ENCODE measurements around the gene MLN.

MLN gene

DNA sequence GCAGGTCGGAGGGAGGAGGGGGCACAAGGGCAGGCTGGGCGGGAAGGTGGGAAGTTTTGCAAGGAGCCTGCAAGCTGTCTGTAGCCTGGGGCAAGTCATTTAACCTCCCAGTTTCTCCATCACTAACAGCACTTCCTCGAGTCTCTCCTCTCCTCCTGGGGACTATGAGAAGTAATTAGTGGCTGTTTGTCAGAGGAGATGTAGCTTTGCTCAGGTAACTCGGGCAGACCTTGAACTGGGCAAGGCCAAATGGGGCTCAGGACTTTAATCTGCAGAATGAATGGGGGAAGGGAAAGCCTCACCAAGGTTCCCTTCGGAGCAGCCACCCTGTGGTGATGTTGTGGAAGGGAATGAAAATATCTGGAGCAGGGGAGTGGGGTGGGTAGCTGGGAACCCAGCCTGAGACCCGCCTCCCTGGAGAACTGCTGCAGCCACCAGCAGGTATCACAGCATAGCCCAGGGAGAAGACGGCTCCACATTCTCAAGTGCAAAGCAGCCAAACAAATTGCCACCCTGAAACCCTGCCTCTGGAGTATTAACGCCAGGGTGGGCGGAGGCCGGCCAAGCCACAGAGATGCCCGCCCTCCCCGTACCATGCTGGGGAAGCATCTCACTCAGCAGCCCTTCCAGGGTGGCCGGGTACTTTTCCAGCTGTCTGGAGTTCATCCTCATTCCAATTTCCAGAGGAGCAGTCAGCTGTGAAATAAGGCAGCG is 8.7 kb downstream of the MLN start:
- H3K4me3 ChIP-seq (ENCODE audit: low read depth, low read length): no peak overlapping the region
- DNase-seq (ENCODE audit: low read depth): no peak

DNA sequence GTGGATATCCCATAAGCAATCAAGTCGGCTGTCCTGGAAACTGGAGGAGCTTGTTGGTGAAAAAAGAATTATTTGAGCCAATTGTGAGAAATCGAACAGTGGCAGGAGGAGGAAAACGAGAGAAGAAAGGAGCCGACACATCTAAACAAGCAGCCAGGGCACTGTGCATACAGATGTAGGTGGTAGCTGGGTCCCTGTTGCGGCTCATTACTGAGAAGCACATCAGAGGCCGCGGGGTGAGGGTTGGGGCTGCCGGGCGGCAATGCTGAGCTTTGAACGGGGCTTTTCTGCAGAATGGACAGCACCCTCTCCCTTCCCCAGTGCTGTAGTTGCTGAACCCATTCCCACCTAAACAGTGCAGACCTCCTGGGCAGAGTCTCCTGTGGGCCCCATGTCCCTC is 10.8 kb downstream of the MLN start:
- no peak overlapping the region for H3K4me3 ChIP-seq (ENCODE audit: low read depth, low read length)
- DNase-seq (ENCODE audit: low read depth): no peak

DNA sequence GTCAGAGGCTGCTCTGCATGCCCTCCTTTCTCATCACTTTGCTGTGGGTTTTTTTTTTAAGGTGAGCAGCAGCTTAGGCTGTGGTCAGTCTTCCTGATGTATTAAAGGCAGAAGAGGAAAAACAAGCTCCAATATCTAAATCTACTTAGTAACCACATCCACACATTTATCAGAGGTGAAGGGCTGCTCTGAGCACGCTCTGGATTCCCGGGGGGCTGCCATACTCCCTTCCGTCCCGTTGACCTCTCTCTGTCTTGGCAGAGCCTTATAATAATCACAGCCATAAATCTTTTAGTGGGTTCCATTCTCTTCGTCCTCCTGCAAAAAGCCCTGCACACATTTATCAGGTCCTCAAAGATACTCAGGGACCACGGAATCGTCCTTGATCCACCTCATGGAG is 12.2 kb downstream of the MLN start:
- no peak for DNase-seq (ENCODE audit: low read depth)
- no peak overlapping the region for H3K4me3 ChIP-seq (ENCODE audit: low read depth, low read length)

DNA sequence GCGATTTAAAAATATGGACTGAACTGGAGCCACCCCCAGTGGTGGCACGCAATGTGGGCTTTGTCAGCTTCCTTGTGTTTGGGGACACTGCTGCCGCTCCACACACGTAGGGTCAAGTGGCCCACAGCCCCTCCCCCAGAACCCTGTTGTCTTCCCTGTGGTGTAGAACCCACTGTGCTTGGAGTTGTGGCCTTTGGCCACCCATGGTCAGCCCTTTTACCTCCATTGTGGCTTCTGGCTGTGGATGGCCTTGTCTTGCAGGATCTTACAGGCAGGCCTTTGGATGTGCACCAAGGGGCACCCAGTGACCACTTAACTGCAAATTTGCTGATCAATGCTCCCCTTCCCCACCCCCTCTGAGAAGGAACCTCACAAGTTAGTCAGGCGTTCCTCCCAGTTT is 12.9 kb downstream of the MLN start:
- DNase-seq (ENCODE audit: low read depth): no peak
- H3K4me3 ChIP-seq (ENCODE audit: low read depth, low read length): no peak overlapping the region

DNA sequence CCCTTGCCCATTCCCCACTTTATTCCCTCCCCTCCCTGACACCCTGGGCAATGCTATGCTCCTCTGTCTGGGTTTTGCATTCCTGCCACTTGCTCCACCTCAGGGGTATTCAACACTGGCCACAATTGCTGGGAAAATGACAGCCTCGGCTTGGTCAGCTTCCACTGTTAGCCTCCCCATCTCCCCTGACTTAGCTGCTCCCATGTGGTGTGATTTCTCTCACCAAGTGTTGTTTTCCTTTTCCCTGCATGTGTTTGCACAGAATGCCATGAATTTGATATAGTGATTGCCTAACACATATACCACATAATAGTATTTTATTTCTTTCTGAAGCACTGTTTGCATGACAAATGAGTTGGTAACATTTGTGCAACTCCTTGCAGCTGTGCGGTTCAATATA is 13.4 kb downstream of the MLN start:
- no peak for DNase-seq (ENCODE audit: low read depth)
- H3K4me3 ChIP-seq (ENCODE audit: low read depth, low read length): no peak overlapping the region

DNA sequence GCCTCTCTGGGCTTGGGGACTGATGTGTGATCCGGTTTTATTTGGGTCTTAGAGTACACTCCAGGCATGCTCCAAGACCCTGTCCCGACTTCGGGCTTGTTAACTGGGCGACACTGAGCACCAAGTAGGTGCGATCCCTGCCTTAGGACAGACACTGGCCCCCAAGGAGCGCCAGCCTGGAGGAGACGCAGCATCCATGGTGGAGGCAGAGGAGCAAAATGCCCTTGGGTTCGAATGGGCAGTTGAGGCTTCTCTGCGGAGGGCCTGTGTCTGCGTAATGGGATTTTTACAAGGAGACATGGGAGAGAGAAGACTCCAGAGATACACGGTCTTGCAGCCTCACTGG is 14.3 kb downstream of the MLN start:
- no peak for DNase-seq (ENCODE audit: low read depth)
- peak overlapping the region; percentile 65 for H3K4me3 ChIP-seq (ENCODE audit: low read depth, low read length)

DNA sequence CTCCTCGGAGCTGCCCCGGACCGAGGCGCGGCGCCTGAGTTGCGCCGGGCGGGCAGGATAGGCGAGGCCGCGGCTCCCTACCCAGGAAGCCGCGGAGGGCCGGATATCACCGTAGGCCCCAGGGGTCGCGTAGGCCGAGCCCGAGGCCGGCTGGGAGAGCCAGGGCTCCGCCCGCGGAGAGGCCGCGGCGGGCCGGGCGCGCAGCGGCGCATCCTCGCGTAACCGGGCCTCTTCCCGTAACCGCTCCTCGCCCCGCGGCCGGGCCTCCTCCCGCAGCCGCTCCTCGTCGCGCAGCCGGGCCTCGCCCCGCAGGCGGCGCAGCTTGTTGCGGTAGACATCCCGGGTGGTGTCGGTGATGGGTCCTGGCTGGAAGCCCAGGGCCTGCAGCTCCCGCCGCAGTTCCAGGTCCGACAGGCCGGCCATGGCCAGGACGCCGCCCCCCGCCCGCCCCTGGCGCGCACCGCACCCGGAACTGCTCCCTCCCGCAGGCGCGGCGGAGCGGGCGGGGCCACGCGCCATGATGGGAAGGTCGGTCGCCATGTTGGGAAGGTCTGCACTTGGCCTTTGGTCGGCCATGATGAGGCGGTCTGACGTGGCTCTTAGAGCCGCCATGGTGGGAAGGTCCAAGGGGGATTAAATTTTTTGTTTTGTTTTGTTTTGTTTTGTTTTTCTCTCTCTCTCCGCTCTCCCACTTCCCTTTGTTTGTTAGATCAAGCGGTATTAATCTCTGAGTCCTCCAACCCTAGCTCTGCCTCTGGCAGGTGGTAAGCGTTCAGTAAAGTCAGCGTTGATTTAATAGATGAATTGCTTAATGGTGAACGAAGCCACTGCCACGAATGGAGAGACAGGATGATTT is 14.9 kb downstream of the MLN start, which contains the start of gene LEMD2:
Gene LEMD2, minus strand, starts transcription at position 437 of the 856 bp plus-strand sequence. Its CDS starts 14 bp downstream, at position 423.
- peak; percentile 84 for DNase-seq (ENCODE audit: low read depth)
- peak within 1 kb of the TSS; percentile 65 for H3K4me3 ChIP-seq (ENCODE audit: low read depth, low read length)

DNA sequence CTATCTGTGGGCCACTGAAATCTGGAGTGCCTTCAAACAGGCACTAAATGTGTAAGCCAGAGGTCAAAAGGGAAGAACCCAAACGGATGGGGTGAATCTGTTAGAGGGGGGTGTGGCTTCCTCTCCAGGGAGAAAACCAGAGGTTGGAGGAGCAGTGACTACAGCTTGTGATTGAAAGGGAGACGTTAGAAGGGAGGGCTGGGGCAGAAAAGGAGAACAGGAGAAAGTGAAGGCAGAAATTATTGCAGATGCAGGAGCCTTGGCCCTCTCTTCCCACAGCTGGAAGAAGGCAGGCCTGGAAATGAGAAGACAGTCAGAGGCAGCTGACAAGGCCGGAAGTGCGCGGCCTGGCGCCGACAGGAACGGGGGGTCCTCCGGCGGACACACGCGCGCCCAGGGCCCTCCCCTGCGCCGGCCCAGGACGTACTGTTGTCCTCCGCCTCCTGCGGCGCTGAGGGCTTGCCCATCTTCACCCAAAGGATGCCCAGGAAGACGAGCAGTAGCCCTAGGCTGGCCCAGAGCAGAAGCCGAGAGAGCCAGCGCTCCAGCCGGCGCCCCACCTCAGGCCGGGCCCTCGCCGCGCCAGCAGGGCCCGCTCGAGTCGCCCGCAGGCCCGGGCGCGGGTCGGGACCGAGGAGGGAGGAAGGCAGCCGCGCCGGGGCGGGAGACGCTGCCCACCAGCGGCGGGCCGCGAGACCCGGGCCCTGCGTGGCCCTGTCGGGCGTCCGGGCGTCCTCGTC is 15.7 kb downstream of the MLN start:
- peak; percentile 56 for DNase-seq (ENCODE audit: low read depth)
- H3K4me3 ChIP-seq (ENCODE audit: low read depth, low read length): peak overlapping the region; percentile 65

DNA sequence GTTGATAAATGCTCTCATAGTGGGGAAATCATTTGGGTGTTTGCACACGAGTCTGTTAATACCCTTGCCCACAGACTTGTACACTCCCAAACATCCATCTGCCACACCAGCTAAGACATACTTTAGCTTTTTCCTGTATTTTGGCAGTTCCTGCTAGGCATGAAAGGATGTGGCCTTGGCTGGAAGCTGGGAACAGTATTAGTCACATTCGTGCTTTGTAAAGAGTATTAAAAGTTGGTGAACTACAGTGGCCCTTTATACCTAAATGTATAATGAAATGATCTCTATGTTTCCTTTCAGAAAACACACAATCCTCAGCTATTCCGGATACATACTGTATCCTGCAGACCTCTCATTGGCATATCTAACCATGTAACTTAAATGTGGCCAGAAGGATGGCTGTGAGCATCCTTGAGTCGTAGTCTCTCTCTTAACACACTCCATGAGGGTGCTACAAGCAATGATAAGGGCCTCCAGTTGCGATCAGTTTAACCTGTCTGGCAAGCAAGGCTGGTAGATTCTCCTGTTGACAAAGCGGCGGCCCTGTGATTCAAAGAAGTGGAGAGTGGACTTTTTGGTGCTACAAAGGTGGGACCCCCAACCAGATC is 16.4 kb downstream of the MLN start:
- no peak for DNase-seq (ENCODE audit: low read depth)
- peak overlapping the region; percentile 65 for H3K4me3 ChIP-seq (ENCODE audit: low read depth, low read length)

DNA sequence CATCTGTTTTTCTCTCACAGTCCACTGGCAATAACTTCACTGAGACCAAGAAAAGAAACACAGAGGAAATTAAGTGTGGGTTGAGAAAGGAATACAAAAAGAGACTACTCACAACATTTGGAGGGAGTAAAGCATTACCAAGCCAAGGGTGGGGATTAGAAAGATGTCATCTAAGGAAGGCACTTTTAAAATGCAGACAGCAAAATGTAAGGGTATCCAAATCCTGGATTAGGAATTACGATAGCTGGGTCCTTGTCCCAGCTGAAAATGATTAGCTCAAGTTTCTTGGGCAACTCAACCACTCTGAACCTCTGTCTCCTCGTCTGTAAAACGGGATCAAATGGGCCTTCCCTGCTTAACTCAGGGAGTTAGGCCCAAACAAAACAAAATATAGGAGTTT is 17.1 kb downstream of the MLN start:
- no peak overlapping the region for H3K4me3 ChIP-seq (ENCODE audit: low read depth, low read length)
- DNase-seq (ENCODE audit: low read depth): no peak

DNA sequence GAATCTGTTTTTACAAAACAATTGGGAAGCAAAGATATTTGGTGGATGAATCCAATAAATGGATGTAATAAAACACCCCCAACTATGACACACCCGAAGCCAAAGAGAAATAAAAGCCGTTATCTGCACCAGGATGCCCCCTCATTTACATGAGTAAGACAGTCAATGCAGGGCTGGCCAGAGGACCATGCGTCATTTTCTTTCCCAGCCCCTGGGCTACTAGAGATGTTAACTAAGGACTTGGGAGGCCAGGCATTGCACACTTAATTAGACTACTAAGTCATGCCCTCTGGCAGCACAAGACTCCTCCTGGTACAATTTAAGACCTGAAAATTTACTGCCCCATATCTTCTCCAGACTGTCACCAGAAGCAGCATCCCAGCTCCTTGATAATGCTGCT is 18.0 kb downstream of the MLN start:
- no peak for DNase-seq (ENCODE audit: low read depth)
- H3K4me3 ChIP-seq (ENCODE audit: low read depth, low read length): no peak overlapping the region

DNA sequence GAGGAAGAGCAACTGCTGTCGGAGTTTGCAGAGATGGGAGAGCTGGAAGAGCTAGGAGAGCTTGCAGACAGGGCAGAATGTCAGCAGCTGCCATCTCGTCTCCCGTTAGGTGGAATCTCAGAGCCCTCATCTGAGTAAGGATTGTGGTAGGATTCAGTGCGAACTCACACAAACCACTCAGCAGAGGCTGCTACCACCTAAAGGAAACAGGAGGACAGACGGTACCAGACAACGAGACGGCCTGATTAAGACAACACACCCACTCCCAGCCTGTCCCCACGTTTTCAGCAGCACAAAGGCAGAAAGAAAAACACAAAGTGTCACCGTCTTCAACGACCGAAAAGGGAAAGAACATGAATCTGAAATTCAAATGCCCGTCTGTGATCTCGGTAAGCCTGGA is 19.0 kb downstream of the MLN start:
- no peak overlapping the region for H3K4me3 ChIP-seq (ENCODE audit: low read depth, low read length)
- DNase-seq (ENCODE audit: low read depth): no peak

DNA sequence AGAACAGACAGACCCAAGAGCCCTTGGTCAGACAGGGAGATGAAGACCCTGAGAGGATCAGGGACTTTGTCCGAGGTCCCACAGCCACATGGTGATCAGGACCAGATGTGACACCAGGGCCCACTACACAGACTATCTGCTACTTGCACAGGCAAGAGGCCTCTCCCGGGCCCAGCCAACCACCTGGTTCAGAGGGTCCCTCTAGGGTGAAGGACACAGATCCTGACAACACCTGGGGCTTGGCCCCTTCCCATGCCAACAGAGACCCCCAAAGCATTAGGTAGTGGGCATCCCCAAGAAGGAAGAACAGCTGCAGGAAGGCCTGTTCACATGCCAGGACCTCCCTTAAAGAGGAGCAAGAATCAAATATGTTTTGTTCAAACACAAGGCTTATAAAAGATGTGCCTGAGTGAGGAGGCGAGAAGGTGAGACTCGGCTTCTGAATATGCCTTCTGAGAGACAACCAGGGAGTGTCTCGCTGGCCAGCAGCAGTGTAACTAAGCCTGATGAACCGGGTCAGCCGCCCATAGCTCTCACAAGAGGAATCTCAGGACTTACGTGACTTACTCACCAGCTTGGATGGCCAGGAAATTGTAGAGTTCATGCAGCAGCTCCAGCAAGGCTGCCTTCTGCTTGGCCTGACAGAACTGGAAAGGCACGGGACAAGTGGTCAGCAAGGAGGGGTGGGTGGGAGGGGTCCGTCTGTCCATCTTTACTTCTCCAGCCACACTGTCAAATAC is 19.9 kb downstream of the MLN start:
- H3K4me3 ChIP-seq (ENCODE audit: low read depth, low read length): no peak overlapping the region
- no peak for DNase-seq (ENCODE audit: low read depth)

DNA sequence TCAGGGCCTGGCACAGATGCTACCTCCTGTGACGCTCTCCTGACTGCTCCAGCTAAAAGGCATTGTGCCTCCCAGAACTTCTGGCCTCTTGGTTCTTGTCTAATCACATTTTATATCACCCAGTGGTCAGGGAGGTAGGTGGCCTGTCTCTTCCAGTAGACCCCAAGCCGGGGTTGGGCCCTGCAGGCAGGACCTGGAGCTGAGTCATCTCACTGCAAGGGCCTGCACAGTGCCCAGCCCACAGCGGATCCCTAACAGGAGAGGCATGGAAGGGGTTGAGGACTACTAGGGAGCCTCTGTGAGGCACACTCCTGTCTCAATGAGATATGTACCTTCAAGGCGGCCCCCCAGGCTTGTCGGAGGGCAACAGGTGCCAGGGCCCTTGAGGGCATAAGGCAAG is 21.2 kb downstream of the MLN start:
- DNase-seq (ENCODE audit: low read depth): no peak
- H3K4me3 ChIP-seq (ENCODE audit: low read depth, low read length): no peak overlapping the region

DNA sequence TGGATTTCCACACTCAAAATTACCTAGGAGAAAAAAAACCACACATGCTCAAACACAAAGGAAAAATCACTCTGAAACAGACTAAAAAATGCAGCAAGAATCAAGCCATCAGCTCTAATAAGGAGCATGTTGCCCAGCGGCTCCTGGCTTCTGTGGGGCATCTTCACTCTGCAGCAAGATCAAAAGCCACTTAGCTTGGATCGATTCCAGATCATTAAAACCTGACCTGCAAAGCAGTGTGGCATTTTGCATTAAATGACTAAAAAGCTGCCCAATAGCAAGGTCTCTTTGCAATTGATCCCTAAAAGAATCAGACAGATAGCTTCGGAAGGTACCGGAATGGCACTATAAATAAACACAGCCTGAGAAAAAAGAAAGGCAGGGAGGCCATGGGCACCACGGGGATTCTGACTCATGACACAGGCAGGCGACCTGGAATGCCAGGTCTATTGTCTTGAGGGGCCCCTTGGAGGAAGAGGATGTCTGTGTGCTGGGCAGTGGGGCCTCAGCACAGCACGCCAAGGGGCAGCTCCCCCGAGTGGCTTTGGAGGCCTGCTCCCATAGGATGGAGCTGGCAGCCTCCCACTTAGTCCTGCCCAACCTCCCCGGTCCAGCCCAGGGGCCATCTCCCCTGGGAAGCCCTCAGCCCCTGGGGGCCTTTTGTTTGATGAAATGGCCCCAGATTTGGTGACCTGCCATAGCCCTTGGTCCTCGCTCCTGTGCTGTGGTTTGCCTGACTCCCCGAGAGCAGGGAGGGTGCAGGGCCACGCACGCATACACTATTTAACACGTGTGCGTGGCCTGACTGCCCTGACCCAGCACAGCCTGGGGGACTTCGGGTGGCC is 22.4 kb downstream of the MLN start:
- DNase-seq (ENCODE audit: low read depth): no peak
- H3K4me3 ChIP-seq (ENCODE audit: low read depth, low read length): no peak overlapping the region

DNA sequence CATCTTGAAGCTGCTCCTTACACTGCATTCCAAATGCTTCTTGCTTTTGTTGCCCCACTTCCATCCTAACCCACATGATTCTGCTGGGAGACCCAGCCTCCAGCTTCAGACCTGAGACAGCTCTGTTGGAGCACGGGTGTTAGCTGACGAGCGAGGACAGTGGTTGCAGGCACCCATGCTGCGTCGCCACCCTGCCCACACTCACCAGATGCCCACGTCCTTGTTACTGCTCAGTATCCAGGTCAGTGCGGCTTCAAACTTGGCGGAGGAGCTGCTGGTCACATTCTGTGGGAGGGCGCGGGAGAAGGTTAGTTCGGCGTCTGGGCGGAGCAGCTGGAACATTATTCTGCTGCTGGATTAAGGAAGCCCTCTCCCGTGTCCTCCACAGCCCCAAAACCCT is 23.9 kb downstream of the MLN start:
- DNase-seq (ENCODE audit: low read depth): no peak
- H3K4me3 ChIP-seq (ENCODE audit: low read depth, low read length): no peak overlapping the region

DNA sequence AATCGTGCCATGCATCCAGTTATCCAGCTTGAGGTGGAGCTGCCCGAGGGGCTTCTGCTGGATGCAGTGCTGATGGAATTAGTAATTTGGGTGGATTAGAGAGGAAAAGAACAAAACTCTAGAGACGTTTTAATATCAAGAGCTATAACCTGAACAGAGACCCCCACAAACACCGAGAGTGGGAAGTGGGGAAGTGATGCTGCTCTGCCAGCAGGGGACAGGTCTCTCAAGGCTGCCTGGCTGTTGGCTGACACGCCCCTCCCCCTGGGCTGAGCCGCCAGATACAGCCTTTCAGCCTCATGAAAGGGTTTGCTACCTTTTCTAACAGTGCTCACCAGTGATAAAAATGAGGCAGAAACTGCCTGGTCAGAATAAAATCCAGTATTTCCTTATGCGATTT is 24.5 kb downstream of the MLN start:
- H3K4me3 ChIP-seq (ENCODE audit: low read depth, low read length): no peak overlapping the region

DNA sequence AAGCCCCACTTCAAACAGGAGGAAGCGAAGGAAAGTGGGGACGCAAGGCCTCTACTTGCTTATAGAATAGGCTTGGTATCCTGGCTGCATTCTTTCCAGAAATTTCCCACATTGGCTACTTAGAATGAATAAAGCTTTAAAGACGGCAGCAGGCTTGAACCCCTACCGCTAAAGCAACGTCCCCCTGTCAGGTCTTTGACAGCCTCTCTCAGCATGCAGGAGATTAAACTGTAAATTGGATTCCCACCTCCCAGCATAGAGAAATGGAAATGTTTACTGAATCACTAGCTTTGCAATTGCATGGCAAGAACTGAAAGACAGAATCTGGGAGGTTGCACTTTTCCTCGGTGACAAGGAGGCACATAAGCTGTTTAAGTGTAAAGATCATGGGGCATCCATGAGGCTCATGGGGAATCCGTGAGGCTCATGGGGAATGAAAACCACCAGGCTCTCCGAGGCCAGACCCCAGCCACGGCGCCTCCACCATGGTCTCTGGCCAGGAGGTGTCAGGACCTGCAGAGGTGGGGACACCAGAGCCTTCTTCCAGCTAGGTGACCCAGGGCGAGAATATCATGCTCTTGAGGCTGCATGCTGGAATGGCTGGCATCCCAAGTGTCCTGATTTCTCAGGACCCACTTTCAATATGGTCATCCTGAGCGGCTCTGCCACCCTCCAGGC is 25.2 kb downstream of the MLN start:
- H3K4me3 ChIP-seq (ENCODE audit: low read depth, low read length): no peak overlapping the region
- no peak for DNase-seq (ENCODE audit: low read depth)

More for the DNA sequence above, 24.5 kb downstream of the MLN start:
- DNase-seq (ENCODE audit: low read depth): no peak
